Kidney glomerular epithelial cell (primary cell): ENCODE results near the gene MYH11.
A peak's percentile ranks its signal among the peaks of the same experiment; 100 is the strongest.
"Not testable (repeated sequence)": the region's sequence is repeated elsewhere in the genome, so short reads cannot be mapped to it uniquely, and the experiment has no call there.

ENCODE experiments used
- DNase-seq: peaks from one replicate; lab custom pipeline; 2025; lab: John Stamatoyannopoulos, UW

MYH11 gene

DNA sequence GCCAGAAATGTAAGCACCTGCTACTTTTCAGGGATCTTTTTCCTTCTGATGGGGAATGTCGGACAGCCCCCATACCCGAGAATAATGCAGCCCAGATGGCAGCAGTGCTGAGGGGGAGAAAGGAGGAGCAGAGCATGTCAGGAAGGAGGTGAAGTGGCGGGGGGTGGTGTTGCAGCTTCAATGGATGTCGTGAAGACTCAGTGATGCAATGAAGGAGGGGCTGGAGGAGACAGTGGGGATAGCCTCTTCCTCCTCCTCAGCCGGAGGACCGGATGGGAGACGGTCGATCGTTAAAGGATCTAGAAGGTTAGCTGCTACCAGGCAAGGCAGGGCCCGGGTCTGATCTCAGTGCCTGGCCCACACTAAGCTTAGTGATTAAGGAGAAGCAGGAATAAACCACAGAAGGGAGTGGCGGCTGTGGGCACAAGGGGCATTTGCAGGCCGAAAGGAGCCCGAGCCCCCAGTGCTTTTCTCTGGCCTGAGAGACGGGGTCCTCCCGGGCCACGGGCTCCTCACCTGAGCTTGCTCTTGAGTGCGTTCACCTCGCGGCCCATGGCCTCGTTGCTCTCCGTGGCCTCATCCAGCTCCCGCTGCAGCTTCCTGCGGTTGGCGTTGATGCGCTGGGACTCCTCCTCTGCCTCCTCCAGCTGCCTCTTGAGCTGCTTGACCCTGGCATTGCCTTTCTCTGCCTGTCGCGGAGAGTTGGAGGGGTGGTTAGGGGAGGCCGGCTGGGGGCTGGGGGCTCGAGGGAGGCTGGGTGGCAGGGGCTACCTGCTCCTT lies 142.2 kb downstream of the MYH11 start:
- DNase-seq: no peak

DNA sequence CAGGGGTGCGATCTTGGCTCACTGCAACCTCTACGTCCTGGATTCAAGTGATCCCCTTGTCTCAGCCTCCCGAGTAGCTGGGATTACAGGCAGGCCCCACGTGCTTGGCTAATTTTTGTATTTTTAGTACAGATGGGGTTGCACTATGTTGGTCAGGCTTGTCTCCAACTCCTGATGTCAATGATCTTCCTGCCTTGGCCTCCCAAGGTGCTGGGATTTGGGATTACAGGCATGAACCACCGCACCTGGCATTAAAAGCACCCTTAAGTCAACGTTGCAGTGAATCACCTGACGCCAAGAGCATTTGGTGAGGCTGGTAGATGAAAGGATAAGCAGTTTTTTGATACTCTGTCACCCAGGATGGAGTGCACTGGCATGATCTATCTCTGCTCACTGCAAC lies 147.8 kb downstream of the MYH11 start:
- no peak for DNase-seq

DNA sequence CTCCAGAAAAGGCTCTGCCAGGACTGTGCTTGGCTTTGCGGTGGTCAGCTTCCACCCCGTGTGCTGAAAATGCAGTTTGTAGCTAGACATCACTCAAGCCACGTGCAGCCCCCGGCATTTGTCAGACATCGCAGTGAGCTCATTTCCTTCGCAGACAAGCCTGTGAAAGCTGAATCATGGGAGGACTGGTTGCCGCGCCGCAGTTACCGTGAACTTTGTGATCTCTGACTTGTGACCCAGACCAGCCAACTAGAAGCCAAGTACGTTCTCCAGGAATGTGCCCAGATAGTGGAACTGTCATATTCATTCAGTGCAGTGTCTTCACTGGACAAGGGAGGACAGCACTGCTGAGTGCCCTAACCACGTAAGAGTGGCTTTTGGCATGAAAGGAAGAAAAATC lies 148.7 kb downstream of the MYH11 start:
- DNase-seq: no peak

DNA sequence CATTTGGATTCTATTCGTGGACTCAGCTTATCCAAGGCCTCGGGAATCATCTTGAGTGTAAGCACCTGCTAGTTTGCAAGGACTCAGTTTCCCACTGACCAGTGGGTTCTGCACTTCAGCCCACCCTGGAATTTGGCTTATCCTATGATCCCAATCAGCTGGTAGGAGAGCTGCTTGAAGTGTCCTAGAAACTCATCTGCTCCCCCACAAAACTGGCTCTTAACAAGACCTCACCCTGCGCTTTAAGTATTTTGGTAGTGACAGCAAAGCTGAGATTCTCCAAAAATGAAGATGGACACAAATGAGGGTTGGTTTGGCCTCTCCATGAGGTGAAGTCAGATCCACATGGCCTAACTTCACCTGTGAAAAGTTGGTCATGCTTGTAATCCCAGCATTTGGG lies 149.5 kb downstream of the MYH11 start:
- DNase-seq: no peak

- no peak for DNase-seq
These were observed 151.7 kb downstream of the MYH11 start for GRCh38 chr16:15705064-15705565.

DNA sequence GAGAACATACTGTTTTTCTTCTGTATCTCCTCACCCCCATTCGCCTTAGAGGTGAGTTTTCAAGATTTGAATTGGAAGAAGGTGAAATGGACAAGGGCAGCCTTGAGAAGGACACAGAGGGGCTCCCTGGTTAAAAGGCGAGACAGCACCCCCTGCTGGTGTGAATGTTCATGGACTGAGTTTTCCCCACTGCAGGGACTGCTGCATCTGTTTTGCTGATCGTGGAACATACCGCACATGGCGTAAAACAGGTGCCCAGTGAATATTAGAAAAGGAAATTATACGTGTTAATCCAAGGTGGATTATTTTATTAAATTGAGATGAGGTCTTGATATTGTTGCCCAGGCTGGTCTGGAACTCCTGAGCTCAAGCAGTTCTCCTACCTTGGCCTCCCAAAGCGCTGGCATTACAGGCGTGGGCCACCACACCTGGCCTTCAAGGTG lies 152.3 kb downstream of the MYH11 start:
- DNase-seq: peak; percentile 5

GRCh38 chr16:15703029-15703736 lies 153.6 kb downstream of the MYH11 start:
- DNase-seq: no peak

DNA sequence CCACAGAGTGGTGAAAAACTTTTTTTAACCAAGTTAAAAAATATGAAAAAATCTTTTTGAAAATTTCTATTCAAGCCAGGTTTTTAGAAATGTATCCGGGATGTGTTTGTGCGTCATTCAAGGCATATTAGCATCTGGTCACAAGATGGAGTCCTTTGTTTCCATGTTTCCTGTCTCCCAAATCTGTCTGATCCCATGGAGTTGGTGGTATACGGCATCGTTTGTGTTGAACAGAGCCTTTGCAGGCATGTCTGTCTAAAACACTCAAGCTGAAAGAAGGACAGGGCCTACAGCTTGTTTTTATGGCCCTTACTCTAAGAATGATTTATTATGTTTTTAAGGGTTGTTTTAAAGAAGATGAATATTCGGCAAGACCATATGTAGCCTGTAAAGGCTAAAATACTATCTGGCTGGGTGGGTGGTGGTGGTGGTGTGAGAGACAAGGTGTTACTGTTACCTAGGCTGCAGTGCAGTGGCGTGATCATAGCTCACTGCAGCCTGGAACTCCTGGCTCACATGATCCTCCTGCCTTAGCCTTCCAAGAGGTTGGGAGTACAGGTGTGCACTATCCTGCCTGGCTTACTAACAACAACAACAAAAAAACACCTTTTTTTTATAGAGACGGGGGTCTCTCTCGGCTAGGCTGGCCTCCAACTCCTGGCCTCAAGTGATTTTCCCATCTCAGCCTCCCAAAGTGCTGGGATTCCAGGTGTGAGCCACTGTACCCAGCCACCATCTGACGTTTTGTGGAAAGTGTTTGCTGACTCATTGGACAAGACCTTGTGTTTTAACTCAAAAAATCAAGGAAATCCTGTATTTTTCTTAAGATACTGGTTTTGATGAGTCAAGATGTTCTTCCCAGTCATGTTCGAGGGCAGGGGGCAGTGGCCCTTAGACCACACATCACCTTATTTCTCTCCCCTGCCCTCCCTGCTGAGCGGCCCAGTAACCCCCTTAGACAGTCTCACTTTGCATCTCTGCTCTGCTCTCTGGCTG lies 154.6 kb downstream of the MYH11 start:
- no peak for DNase-seq

DNA sequence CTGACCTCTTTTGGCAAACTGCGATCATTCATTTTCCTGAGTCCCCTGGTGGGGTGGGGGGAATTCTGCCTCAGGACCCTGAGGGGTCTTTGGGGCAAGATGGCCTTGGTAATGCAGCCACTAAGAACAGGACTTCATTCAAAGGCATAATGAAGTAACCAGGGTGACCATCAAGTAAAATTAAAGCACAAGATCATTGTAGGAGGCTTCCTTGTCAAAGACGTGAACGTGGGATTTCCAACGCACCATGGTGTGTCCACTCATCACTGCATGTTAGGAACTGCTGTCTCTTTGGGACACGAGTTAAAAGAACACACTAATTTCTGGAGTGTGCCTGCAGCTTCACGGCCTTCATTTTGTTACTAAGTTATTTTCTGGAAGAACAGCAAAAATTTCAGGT lies 155.5 kb downstream of the MYH11 start:
- DNase-seq: no peak

- no peak for DNase-seq
These were observed 157.0 kb downstream of the MYH11 start for GRCh38 chr16:15699819-15700218.

DNA sequence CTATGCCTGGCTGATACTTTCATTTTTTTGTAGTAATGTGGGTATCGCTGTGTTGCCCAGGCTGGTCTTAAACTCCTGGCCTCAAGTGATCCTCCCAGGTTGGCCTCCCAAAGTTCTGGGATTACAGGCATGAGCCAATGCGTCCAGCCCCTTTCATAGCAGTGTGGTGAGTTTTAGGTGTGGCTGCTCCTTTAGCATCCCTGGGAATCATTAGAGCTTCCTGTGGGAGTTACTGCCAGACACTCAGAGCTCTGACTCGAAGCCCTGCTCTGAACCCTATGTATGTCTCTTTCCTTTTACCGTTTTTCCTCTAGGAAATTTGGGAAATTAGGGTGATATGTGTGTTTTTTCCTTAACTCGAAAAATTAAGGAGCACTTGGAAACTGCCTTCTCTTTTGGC lies 162.3 kb downstream of the MYH11 start:
- DNase-seq: no peak

GRCh38 chr16:15692508-15692907 lies 164.3 kb downstream of the MYH11 start:
- not testable (repeated sequence) for DNase-seq

DNA sequence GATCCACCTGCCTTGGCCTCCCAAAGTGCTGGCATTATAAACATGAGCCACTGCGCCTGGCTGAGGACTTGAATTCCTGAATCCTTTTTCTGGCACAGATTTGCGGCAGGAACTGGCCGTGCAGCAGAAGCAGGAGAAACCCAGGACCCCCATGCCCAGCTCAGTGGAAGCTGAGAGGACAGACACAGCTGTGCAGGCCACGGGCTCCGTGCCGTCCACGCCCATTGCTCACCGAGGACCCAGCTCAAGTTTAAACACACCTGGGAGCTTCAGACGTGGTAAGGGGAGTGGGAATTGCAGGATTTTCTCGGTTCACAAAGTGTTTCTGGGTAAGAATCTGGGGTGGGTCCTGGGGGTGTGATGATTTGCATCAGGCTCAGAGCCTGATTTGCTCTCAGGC lies 165.8 kb downstream of the MYH11 start:
- DNase-seq: no peak

GRCh38 chr16:15690296-15690695 lies 166.5 kb downstream of the MYH11 start:
- no peak for DNase-seq

GRCh38 chr16:15689290-15689689 lies 167.5 kb downstream of the MYH11 start:
- DNase-seq: no peak

DNA sequence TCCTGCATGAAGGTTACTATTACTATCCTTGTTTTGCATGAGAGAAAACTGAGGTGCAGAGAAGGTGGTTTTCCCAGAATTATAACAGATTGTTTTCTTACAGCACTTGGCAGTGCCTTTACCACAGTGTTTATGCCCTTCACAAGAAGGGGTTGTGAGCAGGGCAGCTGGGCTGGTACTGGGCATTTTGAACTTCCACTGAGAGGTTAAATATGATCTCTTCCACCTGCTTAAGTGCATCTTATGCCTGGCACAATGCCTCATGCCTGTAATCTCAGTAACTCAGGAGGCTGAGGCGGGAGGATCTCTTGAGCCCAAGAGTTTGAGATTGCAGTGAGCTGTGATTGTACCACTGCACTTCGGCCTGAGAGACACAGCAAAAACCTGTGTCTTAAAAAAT lies 170.5 kb downstream of the MYH11 start:
- no peak for DNase-seq

GRCh38 chr16:15682105-15682570 lies 174.7 kb downstream of the MYH11 start:
- DNase-seq: no peak

- no peak for DNase-seq
These were observed 179.4 kb downstream of the MYH11 start for GRCh38 chr16:15677447-15677846.

- no peak for DNase-seq
These were observed 180.3 kb downstream of the MYH11 start for GRCh38 chr16:15676506-15676905.

GRCh38 chr16:15674571-15674970 lies 182.3 kb downstream of the MYH11 start:
- no peak for DNase-seq

DNA sequence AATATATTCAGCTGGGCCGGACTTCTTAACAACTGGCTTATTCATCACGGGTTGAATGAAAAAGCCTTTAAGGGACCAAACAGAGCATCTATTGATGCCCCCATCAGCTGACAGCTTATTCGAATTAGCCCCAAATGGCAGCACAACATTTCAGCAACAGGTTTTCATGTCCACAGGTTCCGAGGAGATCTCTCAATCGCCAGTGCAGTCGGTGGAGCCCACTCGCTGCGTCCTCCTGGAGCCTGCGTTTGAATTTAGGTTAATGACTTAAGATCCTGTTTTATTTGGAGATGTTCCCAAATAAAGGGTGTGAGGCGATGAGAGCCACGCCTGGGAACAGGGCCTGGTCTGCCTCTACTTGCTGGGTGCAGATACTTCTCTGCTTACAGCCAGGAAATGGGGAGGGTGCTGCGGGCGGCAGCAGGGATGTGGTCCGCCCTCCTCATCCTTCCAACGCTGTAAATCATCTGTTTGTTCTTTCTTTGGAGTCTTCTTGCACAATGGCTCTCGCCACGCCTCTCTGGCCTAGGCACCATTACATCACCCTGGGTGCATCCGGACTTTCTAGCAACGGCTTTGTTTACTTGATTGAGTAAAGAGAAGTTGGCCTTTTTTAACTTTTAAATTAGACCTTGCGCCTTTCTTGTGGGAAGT lies 184.2 kb downstream of the MYH11 start:
- DNase-seq: peak; percentile 62
